ENCODE measurements around the gene SLC1A3.

SLC1A3 gene

GRCh38 chr5:36701085-36701698, 94.8 kb downstream of the SLC1A3 start:
- H3K4me3 ChIP-seq (ENCODE audit: low read length in 2 of 2) = no peak overlapping the region
- H3K36me3 ChIP-seq (ENCODE audit: control insufficient read depth in 2 of 2, insufficient read depth in 2 of 2, low read length in 2 of 2) = no peaks in the 10 kb centered on the region
- H3K4me1 ChIP-seq (ENCODE audit: control insufficient read depth, insufficient read depth, low read length) = peaks cover 13% of the 10 kb centered on the region
- H3K27me3 ChIP-seq (ENCODE audit: control insufficient read depth in 1 of 2, insufficient read depth in 2 of 2, low read length in 2 of 2) = no peaks in the 10 kb centered on the region
- H3K9ac ChIP-seq (ENCODE audit: low read length in 2 of 2) = no peak overlapping the region
- no peak overlapping the region for H3K27ac ChIP-seq (ENCODE audit: low read length)
- no peaks in the 10 kb centered on the region for H3K9me3 ChIP-seq (ENCODE audit: control insufficient read depth in 2 of 2, low read length in 2 of 2)

- no peaks in the 10 kb centered on the region for H3K27me3 ChIP-seq (ENCODE audit: control insufficient read depth in 1 of 2, insufficient read depth in 2 of 2, low read length in 2 of 2)
- H3K36me3 ChIP-seq (ENCODE audit: control insufficient read depth in 2 of 2, insufficient read depth in 2 of 2, low read length in 2 of 2) = no peaks in the 10 kb centered on the region
- H3K9ac ChIP-seq (ENCODE audit: low read length in 2 of 2) = no peak overlapping the region
- no peak overlapping the region for H3K27ac ChIP-seq (ENCODE audit: low read length)
- peaks cover 13% of the 10 kb centered on the region for H3K4me1 ChIP-seq (ENCODE audit: control insufficient read depth, insufficient read depth, low read length)
- H3K4me3 ChIP-seq (ENCODE audit: low read length in 2 of 2) = no peak overlapping the region
- no peaks in the 10 kb centered on the region for H3K9me3 ChIP-seq (ENCODE audit: control insufficient read depth in 2 of 2, low read length in 2 of 2)
Measured at GRCh38 chr5:36703245-36703860, 96.9 kb downstream of the SLC1A3 start.

- Histone ChIP-seq H3K27me3 (ENCODE audit: control insufficient read depth in 1 of 2, insufficient read depth in 2 of 2, low read length in 2 of 2) (no peaks in the 10 kb centered on the region), H3K4me3 (ENCODE audit: low read length in 2 of 2) (no peak overlapping the region), H3K9ac (ENCODE audit: low read length in 2 of 2) (no peak overlapping the region), H3K36me3 (ENCODE audit: control insufficient read depth in 2 of 2, insufficient read depth in 2 of 2, low read length in 2 of 2) (no peaks in the 10 kb centered on the region), H3K27ac (ENCODE audit: low read length) (no peak overlapping the region), H3K4me1 (ENCODE audit: control insufficient read depth, insufficient read depth, low read length) (peaks cover 13% of the 10 kb centered on the region), H3K9me3 (ENCODE audit: control insufficient read depth in 2 of 2, low read length in 2 of 2) (no peaks in the 10 kb centered on the region)
Measured at GRCh38 chr5:36704131-36704530, 97.7 kb downstream of the SLC1A3 start.

- Histone ChIP-seq H3K4me3 (ENCODE audit: low read length in 2 of 2) (no peak overlapping the region), H3K36me3 (ENCODE audit: control insufficient read depth in 2 of 2, insufficient read depth in 2 of 2, low read length in 2 of 2) (no peaks in the 10 kb centered on the region), H3K9me3 (ENCODE audit: control insufficient read depth in 2 of 2, low read length in 2 of 2) (no peaks in the 10 kb centered on the region), H3K9ac (ENCODE audit: low read length in 2 of 2) (no peak overlapping the region), H3K4me1 (ENCODE audit: control insufficient read depth, insufficient read depth, low read length) (peaks cover 13% of the 10 kb centered on the region), H3K27ac (ENCODE audit: low read length) (no peak overlapping the region), H3K27me3 (ENCODE audit: control insufficient read depth in 1 of 2, insufficient read depth in 2 of 2, low read length in 2 of 2) (no peaks in the 10 kb centered on the region)
Measured at GRCh38 chr5:36705055-36705454, 98.6 kb downstream of the SLC1A3 start.

GRCh38 chr5:36706662-36707061, 100.3 kb downstream of the SLC1A3 start:
- H3K36me3 ChIP-seq (ENCODE audit: control insufficient read depth in 2 of 2, insufficient read depth in 2 of 2, low read length in 2 of 2) = no peaks in the 10 kb centered on the region
- H3K9ac ChIP-seq (ENCODE audit: low read length in 2 of 2) = no peak overlapping the region
- no peaks in the 10 kb centered on the region for H3K9me3 ChIP-seq (ENCODE audit: control insufficient read depth in 2 of 2, low read length in 2 of 2)
- peaks cover 9% of the 10 kb centered on the region for H3K4me1 ChIP-seq (ENCODE audit: control insufficient read depth, insufficient read depth, low read length)
- H3K4me3 ChIP-seq (ENCODE audit: low read length in 2 of 2) = no peak overlapping the region
- no peak overlapping the region for H3K27ac ChIP-seq (ENCODE audit: low read length)
- no peaks in the 10 kb centered on the region for H3K27me3 ChIP-seq (ENCODE audit: control insufficient read depth in 1 of 2, insufficient read depth in 2 of 2, low read length in 2 of 2)

GRCh38 chr5:36708996-36709395, 102.6 kb downstream of the SLC1A3 start:
- Histone ChIP-seq H3K36me3 (ENCODE audit: control insufficient read depth in 2 of 2, insufficient read depth in 2 of 2, low read length in 2 of 2) (no peaks in the 10 kb centered on the region), H3K9ac (ENCODE audit: low read length in 2 of 2) (no peak overlapping the region), H3K4me1 (ENCODE audit: control insufficient read depth, insufficient read depth, low read length) (peaks cover 3% of the 10 kb centered on the region), H3K4me3 (ENCODE audit: low read length in 2 of 2) (no peak overlapping the region), H3K27me3 (ENCODE audit: control insufficient read depth in 1 of 2, insufficient read depth in 2 of 2, low read length in 2 of 2) (no peaks in the 10 kb centered on the region), H3K27ac (ENCODE audit: low read length) (no peak overlapping the region), H3K9me3 (ENCODE audit: control insufficient read depth in 2 of 2, low read length in 2 of 2) (no peaks in the 10 kb centered on the region)

- Histone ChIP-seq H3K4me3 (ENCODE audit: low read length in 2 of 2) (no peak overlapping the region), H3K27ac (ENCODE audit: low read length) (no peak overlapping the region), H3K36me3 (ENCODE audit: control insufficient read depth in 2 of 2, insufficient read depth in 2 of 2, low read length in 2 of 2) (no peaks in the 10 kb centered on the region), H3K9ac (ENCODE audit: low read length in 2 of 2) (no peak overlapping the region), H3K9me3 (ENCODE audit: control insufficient read depth in 2 of 2, low read length in 2 of 2) (no peaks in the 10 kb centered on the region), H3K27me3 (ENCODE audit: control insufficient read depth in 1 of 2, insufficient read depth in 2 of 2, low read length in 2 of 2) (no peaks in the 10 kb centered on the region), H3K4me1 (ENCODE audit: control insufficient read depth, insufficient read depth, low read length) (peaks cover 2% of the 10 kb centered on the region)
Measured at GRCh38 chr5:36710039-36710438, 103.6 kb downstream of the SLC1A3 start.

GRCh38 chr5:36712706-36713105, 106.3 kb downstream of the SLC1A3 start:
- Histone ChIP-seq H3K27me3 (ENCODE audit: control insufficient read depth in 1 of 2, insufficient read depth in 2 of 2, low read length in 2 of 2) (no peaks in the 10 kb centered on the region), H3K9ac (ENCODE audit: low read length in 2 of 2) (no peak overlapping the region), H3K27ac (ENCODE audit: low read length) (no peak overlapping the region), H3K4me1 (ENCODE audit: control insufficient read depth, insufficient read depth, low read length) (no peaks in the 10 kb centered on the region), H3K36me3 (ENCODE audit: control insufficient read depth in 2 of 2, insufficient read depth in 2 of 2, low read length in 2 of 2) (no peaks in the 10 kb centered on the region), H3K4me3 (ENCODE audit: low read length in 2 of 2) (no peak overlapping the region), H3K9me3 (ENCODE audit: control insufficient read depth in 2 of 2, low read length in 2 of 2) (no peaks in the 10 kb centered on the region)

GRCh38 chr5:36713541-36713940, 107.1 kb downstream of the SLC1A3 start:
- no peaks in the 10 kb centered on the region for H3K4me1 ChIP-seq (ENCODE audit: control insufficient read depth, insufficient read depth, low read length)
- no peaks in the 10 kb centered on the region for H3K9me3 ChIP-seq (ENCODE audit: control insufficient read depth in 2 of 2, low read length in 2 of 2)
- no peak overlapping the region for H3K4me3 ChIP-seq (ENCODE audit: low read length in 2 of 2)
- H3K36me3 ChIP-seq (ENCODE audit: control insufficient read depth in 2 of 2, insufficient read depth in 2 of 2, low read length in 2 of 2) = no peaks in the 10 kb centered on the region
- no peak overlapping the region for H3K27ac ChIP-seq (ENCODE audit: low read length)
- no peaks in the 10 kb centered on the region for H3K27me3 ChIP-seq (ENCODE audit: control insufficient read depth in 1 of 2, insufficient read depth in 2 of 2, low read length in 2 of 2)
- no peak overlapping the region for H3K9ac ChIP-seq (ENCODE audit: low read length in 2 of 2)

- Histone ChIP-seq H3K4me1 (ENCODE audit: control insufficient read depth, insufficient read depth, low read length) (no peaks in the 10 kb centered on the region), H3K4me3 (ENCODE audit: low read length in 2 of 2) (no peak overlapping the region), H3K27me3 (ENCODE audit: control insufficient read depth in 1 of 2, insufficient read depth in 2 of 2, low read length in 2 of 2) (no peaks in the 10 kb centered on the region), H3K9ac (ENCODE audit: low read length in 2 of 2) (no peak overlapping the region), H3K36me3 (ENCODE audit: control insufficient read depth in 2 of 2, insufficient read depth in 2 of 2, low read length in 2 of 2) (no peaks in the 10 kb centered on the region), H3K9me3 (ENCODE audit: control insufficient read depth in 2 of 2, low read length in 2 of 2) (no peaks in the 10 kb centered on the region), H3K27ac (ENCODE audit: low read length) (no peak overlapping the region)
Measured at GRCh38 chr5:36717131-36717695, 110.8 kb downstream of the SLC1A3 start.

- Histone ChIP-seq H3K27ac (ENCODE audit: low read length) (no peak overlapping the region), H3K4me1 (ENCODE audit: control insufficient read depth, insufficient read depth, low read length) (no peaks in the 10 kb centered on the region), H3K9ac (ENCODE audit: low read length in 2 of 2) (no peak overlapping the region), H3K27me3 (ENCODE audit: control insufficient read depth in 1 of 2, insufficient read depth in 2 of 2, low read length in 2 of 2) (no peaks in the 10 kb centered on the region), H3K36me3 (ENCODE audit: control insufficient read depth in 2 of 2, insufficient read depth in 2 of 2, low read length in 2 of 2) (no peaks in the 10 kb centered on the region), H3K4me3 (ENCODE audit: low read length in 2 of 2) (no peak overlapping the region), H3K9me3 (ENCODE audit: control insufficient read depth in 2 of 2, low read length in 2 of 2) (no peaks in the 10 kb centered on the region)
Measured at GRCh38 chr5:36719282-36719681, 112.9 kb downstream of the SLC1A3 start.
